Measurements from ENCODE around the gene WNT3. TPM values are rescaled to one million over a fixed set of nuclear protein-coding genes. Genes with fewer than 3 reads are reported as not detected.

Gene WNT3
- total and polyA plus RNA-seq, 2 donors (not counting 1 experiment from before 2014, with no cell fraction given): 0.86 to 1.4 TPM

- POLR2A ChIA-PET: no interaction called here
- H3K36me3 ChIP-seq (replicated peaks in 1 of 2; ENCODE audit: control extremely low read depth in 1 of 2, control insufficient read depth in 1 of 2, extremely low read depth in 1 of 2, insufficient read depth in 2 of 2, low read length in 1 of 2): no peaks in the 10 kb centered on the region
- no peak for ATAC-seq (ENCODE audit: low read depth)
- no peak overlapping the region for H3K9ac ChIP-seq (ENCODE audit: low read length)
- no peak overlapping the region for H2AFZ ChIP-seq (ENCODE audit: insufficient read depth, low read depth, low read length, poor library complexity, severe bottlenecking)
- intact Hi-C loops (cut with micrococcal nuclease): no loop called here
- no peaks in the 10 kb centered on the region for H4K20me1 ChIP-seq (ENCODE audit: control insufficient read depth, insufficient read depth, low read length, poor library complexity, severe bottlenecking)
- H3K27ac ChIP-seq (ENCODE audit: low read length in 2 of 2): no peak overlapping the region
- no peak overlapping the region for H3K4me2 ChIP-seq (replicated peaks; ENCODE audit: low read depth, low read length, poor library complexity, severe bottlenecking)
- no peak overlapping the region for H3K4me3 ChIP-seq (ENCODE audit: control extremely low read depth in 1 of 5, extremely low read depth in 1 of 5, insufficient read depth in 1 of 5, low read depth in 2 of 5, low read length in 4 of 5)
- WGBS (ENCODE audit: insufficient coverage): 93% methylated on average over 2 of the region's 2 CpGs
- H3K27me3 Mint-ChIP-seq: peaks cover 17% of the 10 kb centered on the region
- no peak for DNase-seq
- H3K9me3 ChIP-seq (ENCODE audit: control extremely low read depth in 1 of 3, control insufficient read depth in 2 of 3, insufficient read depth in 1 of 3, low read length in 2 of 3): no peaks in the 10 kb centered on the region
- H3K27ac Mint-ChIP-seq: no peak overlapping the region
- H3K4me1 Mint-ChIP-seq: peaks cover 4% of the 10 kb centered on the region
- H3K4me1 ChIP-seq (ENCODE audit: control insufficient read depth in 2 of 2, insufficient read depth in 2 of 2, low read length in 2 of 2): no peaks in the 10 kb centered on the region
- no peak overlapping the region for H3K4me3 Mint-ChIP-seq
- H3K9me3 Mint-ChIP-seq (ENCODE audit: insufficient read depth): no peaks in the 10 kb centered on the region
- CTCF ChIA-PET: interaction anchor here (1.5 kb wide), 1 partner anchor 97 kb away, joined by 3 read pairs; no protein-coding TSS in a partner anchor
- peaks cover 0 to 4% (median 1%) of the 10 kb centered on the region in 4 experiments for H3K27me3 ChIP-seq (replicated peaks in 1 of 4; ENCODE audit: control extremely low read depth in 1 of 4, control insufficient read depth in 3 of 4, insufficient read depth in 4 of 4, low read length in 3 of 4)
- TF ChIP-seq CTCF (IDR thresholded peaks at IDR 0.05) (no peak), EZH2 (IDR thresholded peaks at IDR 0.05; ENCODE audit: borderline replicate concordance, insufficient read depth, low read depth, low read length, poor library complexity, severe bottlenecking) (no peak)
- no peaks in the 10 kb centered on the region for H3K79me2 ChIP-seq (ENCODE audit: control insufficient read depth, insufficient read depth, low read length)
These were observed 15.3 kb upstream of the WNT3 start for GRCh38 chr17:46833840-46834208.

GRCh38 chr17:46832945-46833839 is 14.7 kb upstream of the WNT3 start:
- H3K27me3 Mint-ChIP-seq: peaks cover 17% of the 10 kb centered on the region
- H3K4me3 ChIP-seq (ENCODE audit: control extremely low read depth in 1 of 5, extremely low read depth in 1 of 5, insufficient read depth in 1 of 5, low read depth in 2 of 5, low read length in 4 of 5): no peak overlapping the region
- 80% methylated on average over 13 of the region's 17 CpGs for WGBS (ENCODE audit: insufficient coverage)
- H3K36me3 ChIP-seq (replicated peaks in 1 of 2; ENCODE audit: control extremely low read depth in 1 of 2, control insufficient read depth in 1 of 2, extremely low read depth in 1 of 2, insufficient read depth in 2 of 2, low read length in 1 of 2): no peaks in the 10 kb centered on the region
- no peaks in the 10 kb centered on the region for H3K79me2 ChIP-seq (ENCODE audit: control insufficient read depth, insufficient read depth, low read length)
- no peak overlapping the region for H3K4me3 Mint-ChIP-seq
- ChIA-PET POLR2A (no interaction called here), CTCF (interaction anchor here (0.6 to 1.5 kb wide), 2 partner anchors 96 to 622 kb away, joined by 3 read pairs; no protein-coding TSS in a partner anchor)
- peaks cover 0 to 4% (median 1%) of the 10 kb centered on the region in 4 experiments for H3K27me3 ChIP-seq (replicated peaks in 1 of 4; ENCODE audit: control extremely low read depth in 1 of 4, control insufficient read depth in 3 of 4, insufficient read depth in 4 of 4, low read length in 3 of 4)
- no peak for DNase-seq
- H2AFZ ChIP-seq (ENCODE audit: insufficient read depth, low read depth, low read length, poor library complexity, severe bottlenecking): no peak overlapping the region
- TF ChIP-seq CTCF (IDR thresholded peaks at IDR 0.05) (no peak), EZH2 (IDR thresholded peaks at IDR 0.05; ENCODE audit: borderline replicate concordance, insufficient read depth, low read depth, low read length, poor library complexity, severe bottlenecking) (no peak)
- no peak overlapping the region for H3K9ac ChIP-seq (ENCODE audit: low read length)
- no peaks in the 10 kb centered on the region for H3K9me3 Mint-ChIP-seq (ENCODE audit: insufficient read depth)
- H3K4me1 ChIP-seq (ENCODE audit: control insufficient read depth in 2 of 2, insufficient read depth in 2 of 2, low read length in 2 of 2): no peaks in the 10 kb centered on the region
- H3K4me1 Mint-ChIP-seq: peaks cover 4% of the 10 kb centered on the region
- no peak overlapping the region for H3K27ac Mint-ChIP-seq
- intact Hi-C loops (cut with micrococcal nuclease): no loop called here
- no peak overlapping the region for H3K4me2 ChIP-seq (replicated peaks; ENCODE audit: low read depth, low read length, poor library complexity, severe bottlenecking)
- no peak for ATAC-seq (ENCODE audit: low read depth)
- H4K20me1 ChIP-seq (ENCODE audit: control insufficient read depth, insufficient read depth, low read length, poor library complexity, severe bottlenecking): no peaks in the 10 kb centered on the region
- no peaks in the 10 kb centered on the region for H3K9me3 ChIP-seq (ENCODE audit: control extremely low read depth in 1 of 3, control insufficient read depth in 2 of 3, insufficient read depth in 1 of 3, low read length in 2 of 3)
- H3K27ac ChIP-seq (ENCODE audit: low read length in 2 of 2): no peak overlapping the region
